ENCODE results near the gene FBF1.

Gene FBF1

GRCh38 chr17:75959051-75959838 lies 18.4 kb upstream of the FBF1 start:
- no peak for DNase-seq (ENCODE audit: low spot score)

DNA sequence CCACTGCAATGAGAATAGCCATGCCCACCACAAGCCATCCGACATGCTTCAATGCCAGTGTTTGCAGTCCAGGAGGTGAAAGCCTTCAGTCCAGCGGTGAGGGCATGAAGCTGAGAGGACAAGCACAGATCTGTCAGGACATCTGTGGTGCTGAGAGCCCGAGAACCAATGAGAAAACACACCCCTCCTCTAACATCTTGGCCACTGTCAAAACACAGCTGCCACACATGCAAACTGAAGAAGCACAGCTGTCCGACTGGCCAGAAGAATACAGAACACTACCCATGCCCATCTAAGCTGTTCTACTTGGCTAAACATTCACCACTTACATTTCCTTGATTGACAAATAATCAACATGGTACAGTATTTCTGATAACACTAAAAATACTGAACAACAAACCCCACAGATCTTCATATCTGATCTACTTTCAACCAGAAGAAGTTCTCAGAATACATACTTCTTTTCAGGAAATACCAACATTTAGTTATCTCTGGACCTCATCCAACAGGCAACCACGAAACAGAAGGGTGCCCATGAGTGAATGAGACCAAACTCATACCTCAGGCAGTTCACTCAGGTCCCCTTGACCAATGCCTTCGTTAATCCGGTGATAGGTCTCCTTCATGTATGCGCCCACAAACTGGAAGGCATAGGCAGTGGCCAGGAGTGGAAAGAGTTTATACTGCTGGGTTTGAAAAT lies 10.2 kb upstream of the FBF1 start:
- DNase-seq (ENCODE audit: low spot score) = no peak

GRCh38 chr17:75950421-75950820 lies 9.6 kb upstream of the FBF1 start:
- DNase-seq (ENCODE audit: low spot score) = no peak

DNA sequence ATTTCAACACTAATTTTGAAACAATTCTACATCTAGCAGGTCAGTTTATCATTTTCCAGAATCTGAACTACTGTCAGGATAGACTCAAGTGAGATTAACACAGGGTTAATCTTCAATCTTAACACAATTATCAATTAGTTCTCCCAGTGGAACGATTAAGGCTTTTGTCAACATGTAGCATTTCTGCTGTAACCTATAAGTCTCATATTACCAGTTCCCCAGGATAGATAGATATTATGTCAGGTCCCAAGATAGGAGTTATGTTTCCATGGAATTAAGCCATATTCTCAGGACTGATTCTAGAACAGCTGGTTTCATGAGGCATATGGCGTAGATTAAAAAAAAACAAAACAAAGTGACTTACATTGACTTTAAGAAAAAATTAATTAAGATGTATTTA lies 4.4 kb upstream of the FBF1 start:
- no peak for DNase-seq (ENCODE audit: low spot score)

- DNase-seq (ENCODE audit: low spot score) = no peak
Measured at GRCh38 chr17:75943491-75943890, 2.6 kb upstream of the FBF1 start.

DNA sequence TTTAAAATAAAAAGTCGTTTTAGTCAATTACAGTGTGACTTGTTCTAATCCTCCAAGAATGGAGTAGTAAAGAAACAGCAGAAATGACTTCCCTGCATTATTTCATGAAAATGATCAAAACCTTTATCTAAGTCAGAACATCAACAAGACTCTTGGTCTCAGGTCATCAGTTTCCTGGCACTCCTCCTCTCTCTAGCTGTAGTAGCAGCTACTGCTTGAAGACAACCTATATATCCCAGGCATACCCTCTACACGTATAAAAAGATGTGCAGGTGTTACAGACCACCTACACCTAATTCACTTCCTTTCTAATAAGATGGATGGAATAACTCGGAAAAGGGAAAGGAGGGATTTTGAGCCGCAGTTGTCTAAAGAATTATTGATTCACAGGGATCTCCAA lies 1.6 kb upstream of the FBF1 start:
- DNase-seq (ENCODE audit: low spot score) = no peak

DNA sequence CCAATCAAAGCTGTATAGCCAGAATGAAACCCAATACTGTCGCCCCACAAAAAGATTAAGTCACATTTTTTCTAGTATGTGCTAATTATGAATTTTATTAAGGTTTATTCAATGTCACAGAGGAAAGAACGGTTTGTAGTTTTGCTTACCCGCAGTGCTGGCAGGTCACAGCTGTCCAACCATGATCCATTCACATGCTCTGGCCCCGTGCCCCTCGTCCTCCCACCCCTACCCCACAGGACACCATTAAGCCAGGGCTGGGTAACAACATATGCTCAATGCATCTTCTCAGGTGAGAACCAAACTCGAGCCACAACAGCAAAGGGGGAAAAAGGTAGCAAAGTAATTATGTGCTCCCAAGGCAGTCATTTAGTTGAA lies 589 bp upstream of the FBF1 start:
- DNase-seq (ENCODE audit: low spot score) = no peak

DNA sequence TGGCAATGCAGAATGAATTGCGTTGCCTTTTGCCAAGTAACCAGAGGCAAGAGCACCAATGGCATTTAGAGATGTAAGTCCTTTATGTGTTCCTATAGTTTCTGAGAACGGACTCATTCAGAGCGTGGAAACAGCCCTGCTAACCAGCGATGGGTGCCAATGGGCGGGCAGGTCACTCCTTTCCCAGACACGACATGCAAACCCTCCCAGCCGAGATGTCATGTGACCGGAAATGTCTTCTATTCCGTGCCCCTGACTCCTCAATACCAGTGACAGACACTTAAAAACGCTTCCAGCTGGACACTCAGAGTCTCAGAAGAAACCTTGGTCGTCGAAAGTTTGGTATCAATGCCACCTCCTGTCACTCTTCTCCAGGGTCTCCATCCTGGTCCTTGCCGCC lies 3.2 kb downstream of the FBF1 start:
- DNase-seq (ENCODE audit: low spot score) = no peak

GRCh38 chr17:75933808-75934207 lies 7.0 kb downstream of the FBF1 start:
- no peak for DNase-seq (ENCODE audit: low spot score)

GRCh38 chr17:75932852-75933251 lies 8.0 kb downstream of the FBF1 start:
- no peak for DNase-seq (ENCODE audit: low spot score)

DNA sequence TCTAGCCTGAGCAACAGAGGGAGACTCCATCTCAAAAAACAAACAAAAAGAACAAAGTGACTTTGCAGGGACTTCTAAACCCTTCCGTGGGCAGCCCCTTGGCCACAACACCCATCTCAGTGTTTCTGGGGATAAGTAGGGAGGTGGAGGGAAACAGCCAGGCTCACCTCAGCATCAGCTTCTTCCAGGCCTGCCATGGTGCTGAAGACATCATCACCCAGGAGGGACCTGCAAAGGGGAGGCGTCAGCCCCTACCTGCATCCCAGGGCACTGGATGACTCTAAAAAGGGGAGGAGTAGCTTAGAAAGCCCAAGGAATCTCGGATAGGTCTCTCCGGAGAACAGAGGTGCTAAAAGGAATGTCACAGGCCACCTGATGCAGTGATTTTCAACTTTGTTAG lies 9.8 kb downstream of the FBF1 start:
- DNase-seq (ENCODE audit: low spot score) = no peak

GRCh38 chr17:75927286-75927922 lies 13.4 kb downstream of the FBF1 start:
- no peak for DNase-seq (ENCODE audit: low spot score)

DNA sequence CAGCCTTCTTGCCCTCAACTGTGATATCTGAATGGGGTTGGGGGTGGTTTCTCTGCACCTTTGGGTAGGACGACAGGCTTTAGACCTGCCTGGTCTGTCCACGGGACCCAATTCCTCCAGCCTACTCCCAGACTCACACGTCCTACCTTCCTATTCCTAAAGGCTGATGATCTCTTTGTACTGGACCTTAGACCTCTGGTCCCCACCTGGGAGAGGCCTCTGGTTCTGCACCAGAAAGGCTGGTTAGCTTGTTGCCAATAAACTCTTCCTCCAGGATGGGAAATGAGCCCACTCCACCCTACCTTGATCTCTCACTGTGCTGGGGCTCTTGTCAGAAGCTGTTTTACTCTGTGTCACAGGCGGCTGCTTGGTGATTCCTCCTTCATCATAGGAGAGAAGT lies 14.4 kb downstream of the FBF1 start:
- DNase-seq (ENCODE audit: low spot score) = no peak

DNA sequence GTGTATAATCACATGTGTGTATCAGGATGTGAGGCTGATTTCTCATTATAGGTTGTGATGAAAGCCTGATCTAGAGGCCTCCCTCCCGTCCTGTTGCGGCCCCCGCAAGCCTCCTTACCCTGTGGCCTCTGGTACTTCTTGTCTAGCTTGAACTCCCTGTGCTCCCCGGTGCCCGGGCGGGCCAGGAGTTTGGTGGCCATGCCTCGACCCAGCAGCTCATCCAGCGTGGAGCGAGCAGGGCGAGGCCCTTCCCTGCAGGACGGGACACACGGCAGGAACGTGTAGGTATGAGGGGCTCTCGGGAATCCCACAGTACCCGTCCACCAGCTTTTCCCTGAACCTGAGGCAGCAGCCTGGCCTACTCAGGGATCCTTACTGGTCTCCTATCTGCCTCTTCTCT lies 14.9 kb downstream of the FBF1 start:
- no peak for DNase-seq (ENCODE audit: low spot score)

DNA sequence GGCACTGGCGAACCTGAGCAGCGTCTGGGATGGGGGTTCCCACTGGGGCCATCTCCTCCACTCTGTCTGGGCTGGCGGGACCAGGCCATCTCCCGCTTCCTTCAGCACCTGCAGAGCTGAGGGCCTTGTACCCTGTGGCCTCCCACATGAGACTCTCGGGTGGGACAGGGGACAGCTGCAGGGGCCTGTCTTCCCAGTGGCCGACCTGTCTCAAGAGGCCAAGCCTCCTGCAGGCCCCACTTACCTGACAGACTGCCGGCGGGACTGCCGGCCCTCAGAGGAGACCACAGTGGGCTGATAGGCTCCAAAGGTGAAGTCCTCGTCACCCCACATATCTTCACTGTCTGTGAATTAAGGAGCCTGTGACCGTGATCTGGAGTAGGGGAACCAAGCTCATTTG lies 15.7 kb downstream of the FBF1 start:
- no peak for DNase-seq (ENCODE audit: low spot score)

DNA sequence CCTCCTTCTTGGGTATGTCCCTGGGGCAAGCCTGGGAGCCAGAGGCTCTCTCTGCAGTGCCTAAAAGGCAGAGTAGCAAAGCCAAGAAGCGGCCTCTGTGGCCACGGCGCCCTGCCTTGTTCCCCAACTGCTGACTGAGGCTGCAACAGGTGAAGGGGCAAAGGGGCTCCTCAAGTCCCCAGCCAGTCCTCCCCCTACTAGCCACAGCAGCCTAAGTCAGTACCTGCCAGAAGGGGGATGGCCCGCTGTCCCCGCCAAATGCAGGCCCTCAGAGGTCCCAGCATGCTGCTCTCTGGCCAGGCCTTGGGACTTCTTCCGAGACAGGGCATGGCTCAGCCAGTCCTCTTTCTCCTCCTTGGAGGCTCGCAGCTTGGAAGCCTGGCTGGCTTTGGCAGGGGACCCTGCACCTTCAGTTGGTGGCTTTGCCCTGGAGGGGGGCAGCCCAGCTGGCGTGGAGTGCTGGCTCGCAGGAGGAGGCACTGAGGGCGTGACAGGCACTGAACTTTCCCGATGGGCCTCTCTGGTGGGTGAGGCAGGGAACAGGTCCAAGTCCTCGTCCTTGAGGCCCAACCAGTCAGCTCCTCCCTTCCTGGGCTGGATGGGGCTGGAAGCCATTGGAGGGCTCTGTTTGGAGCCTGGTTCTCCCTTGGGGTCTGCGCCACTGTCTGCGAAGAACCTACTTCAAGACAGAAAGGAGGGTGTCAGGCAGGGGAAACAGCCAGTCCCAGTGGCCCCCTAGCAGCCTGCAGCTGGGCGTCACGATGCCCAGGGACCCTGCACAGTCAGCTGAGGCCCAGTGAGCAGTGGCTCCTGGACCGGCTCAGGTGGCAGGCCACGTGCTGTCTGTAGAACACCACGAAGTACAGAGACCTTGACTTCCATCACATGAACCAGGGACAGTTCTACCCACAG lies 17.6 kb downstream of the FBF1 start:
- DNase-seq (ENCODE audit: low spot score) = no peak

GRCh38 chr17:75922173-75922961 lies 18.5 kb downstream of the FBF1 start:
- DNase-seq (ENCODE audit: low spot score) = no peak

- DNase-seq (ENCODE audit: low spot score) = no peak
Measured at GRCh38 chr17:75921596-75921995, 19.2 kb downstream of the FBF1 start.

- no peak for DNase-seq (ENCODE audit: low spot score)
Measured at GRCh38 chr17:75920045-75920560, 20.7 kb downstream of the FBF1 start.

- no peak for DNase-seq (ENCODE audit: low spot score)
Measured at GRCh38 chr17:75919611-75920010, 21.2 kb downstream of the FBF1 start.

- DNase-seq (ENCODE audit: low spot score) = no peak
Measured at GRCh38 chr17:75917917-75918445, 22.9 kb downstream of the FBF1 start.
